HG03457 (cell line): ENCODE results near the gene ENDOU.

Experiments
- ATAC-seq: cut with Tn5 transposase; IDR thresholded peaks from one replicate; pipeline ENCODE4 v1.9.1; 2021; ENCODE audit warnings: moderate number of reproducible peaks; ENCODE audit not compliant: unreplicated experiment

The ENDOU gene

DNA sequence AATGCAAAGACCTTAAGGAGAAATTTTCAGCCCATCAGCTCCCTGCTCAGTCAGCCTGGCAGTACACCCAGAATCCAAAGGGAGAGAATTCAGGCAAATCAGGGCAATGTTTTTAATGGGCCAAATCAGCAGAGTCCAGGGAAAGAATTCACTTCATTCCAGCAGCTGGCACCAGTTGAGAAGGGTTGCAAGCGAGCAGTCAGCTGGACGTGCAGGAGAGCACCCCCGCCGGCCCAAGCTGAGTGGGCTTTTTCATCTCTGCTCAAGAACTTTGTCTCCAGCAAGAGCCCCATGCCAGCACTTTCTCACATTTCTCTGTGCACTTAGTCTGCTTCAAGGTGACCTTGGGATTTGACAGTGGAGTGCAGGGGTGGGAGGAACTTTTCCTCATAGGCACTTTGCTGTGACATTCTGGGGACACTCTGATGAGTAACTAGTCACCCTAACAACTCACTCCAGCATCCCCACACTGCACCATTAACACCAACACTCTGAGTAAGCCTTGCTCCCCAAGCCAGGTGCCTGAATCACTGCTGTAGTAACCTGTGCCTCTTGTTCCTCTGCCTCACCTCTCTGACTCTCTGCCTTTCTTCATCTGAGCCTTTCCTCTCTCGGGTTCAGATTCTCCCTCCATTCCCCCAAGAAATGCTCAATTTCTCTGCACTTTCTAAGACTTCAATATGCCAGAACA is 2.2 kb downstream of the ENDOU start:
- no peak for ATAC-seq

DNA sequence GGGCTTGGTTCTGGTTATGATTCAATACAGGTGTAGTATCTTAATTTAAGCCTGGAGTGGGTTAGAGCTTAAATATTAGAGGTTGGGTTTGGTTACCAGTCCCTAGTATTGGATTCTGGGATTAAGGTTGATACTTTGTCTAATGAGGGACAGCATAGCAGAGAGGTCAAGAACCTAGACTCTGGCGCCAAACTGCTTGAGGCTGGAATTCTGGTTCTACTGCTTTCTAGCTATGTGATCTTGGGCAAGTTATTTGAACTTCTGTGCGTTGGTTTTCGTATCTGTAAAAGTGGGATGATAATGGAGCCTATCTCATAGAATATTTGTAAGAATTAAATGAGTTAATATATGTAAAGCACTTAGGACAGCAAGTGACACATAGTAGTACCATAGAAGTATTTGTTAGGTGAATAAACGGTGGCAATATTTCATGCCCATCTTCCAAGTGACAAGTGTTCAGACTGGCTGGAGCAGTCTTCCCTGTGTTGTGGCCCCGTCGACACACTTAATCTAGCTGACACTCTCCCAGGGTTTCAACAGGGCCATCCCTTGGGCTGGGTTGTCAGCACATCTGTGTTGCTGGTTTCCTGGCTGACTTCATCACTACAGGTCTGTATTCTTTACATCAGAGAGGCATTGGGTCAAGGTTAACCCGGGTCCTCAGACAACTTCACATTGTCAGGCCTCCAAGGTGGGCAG is 3.0 kb downstream of the ENDOU start:
- no peak for ATAC-seq

DNA sequence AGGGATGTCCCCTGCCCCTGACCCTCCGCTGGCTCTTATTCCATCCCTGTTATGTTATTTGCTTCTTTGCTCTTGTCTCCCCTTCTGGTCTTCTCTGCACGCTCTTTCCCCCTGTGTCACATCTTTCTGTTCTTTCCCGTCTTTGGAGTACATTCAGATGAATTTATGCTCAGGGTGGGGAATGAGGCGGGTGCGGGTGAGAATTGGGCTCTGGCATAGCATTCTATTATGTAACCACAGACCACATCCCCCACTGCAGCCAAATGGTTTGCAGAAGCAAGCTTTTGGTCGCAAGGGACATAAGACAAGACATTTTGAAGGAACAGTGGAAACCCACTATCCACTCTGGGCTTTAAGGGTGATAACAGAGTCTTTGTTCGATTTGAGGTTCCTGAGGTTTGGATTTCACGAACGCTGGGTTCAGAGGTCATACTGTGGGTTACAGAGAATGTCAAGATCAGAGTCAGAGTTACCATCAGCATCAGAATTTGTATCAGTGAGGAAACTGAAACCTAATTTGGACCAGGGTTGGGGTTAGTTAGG is 3.8 kb downstream of the ENDOU start:
- ATAC-seq = no peak

- no peak for ATAC-seq
Measured at GRCh38 chr12:47718531-47718930, 6.8 kb downstream of the ENDOU start.

- no peak for ATAC-seq
Measured at GRCh38 chr12:47717443-47718193, 7.7 kb downstream of the ENDOU start.

- ATAC-seq = no peak
Measured at GRCh38 chr12:47717046-47717442, 8.2 kb downstream of the ENDOU start.

- no peak for ATAC-seq
Measured at GRCh38 chr12:47715877-47716548, 9.3 kb downstream of the ENDOU start.

DNA sequence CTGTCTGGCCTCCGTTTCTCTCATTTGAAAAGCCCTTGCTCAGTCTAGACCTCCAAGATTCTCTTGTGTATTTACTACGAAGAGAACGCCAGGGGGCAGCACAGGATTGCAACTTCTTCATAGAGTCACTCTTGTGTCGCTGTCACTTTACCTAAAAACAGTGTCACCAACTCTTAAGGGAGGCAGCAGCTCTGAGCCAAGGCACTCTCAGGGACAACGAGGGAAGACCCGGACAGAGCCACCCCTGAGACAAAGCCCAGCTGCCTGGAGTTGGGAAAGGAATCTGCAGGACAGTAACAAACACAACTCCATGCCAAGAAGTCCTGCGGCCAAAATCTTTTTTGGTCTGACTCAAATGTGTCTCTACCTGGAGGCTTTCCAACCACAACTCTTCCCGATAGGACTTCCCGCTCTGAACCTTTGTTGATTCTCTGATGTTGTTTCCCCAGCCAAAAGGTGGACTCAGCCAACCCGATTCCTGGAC is 9.9 kb downstream of the ENDOU start:
- no peak for ATAC-seq

- no peak for ATAC-seq
Measured at GRCh38 chr12:47714826-47715386, 10.4 kb downstream of the ENDOU start.

DNA sequence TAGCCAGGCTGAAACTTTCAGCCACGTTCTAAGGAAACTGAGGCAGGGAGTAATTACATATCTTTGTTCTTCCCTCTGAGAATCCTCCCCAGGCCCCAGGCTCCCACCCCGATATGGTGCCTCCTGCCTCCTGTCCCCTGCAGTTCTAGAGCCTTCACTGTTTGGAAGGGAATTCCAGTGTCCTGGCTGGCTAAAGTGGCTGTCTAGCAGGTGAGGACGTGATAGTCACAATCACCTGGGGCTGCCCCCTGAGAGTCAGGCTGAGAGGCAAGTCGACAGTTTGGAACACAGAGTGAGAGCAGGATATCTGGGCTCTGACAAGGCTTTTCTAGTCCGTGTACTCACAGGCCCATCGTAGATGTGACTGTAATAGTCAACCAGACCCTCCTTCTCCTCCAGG is 13.1 kb downstream of the ENDOU start:
- ATAC-seq = no peak

DNA sequence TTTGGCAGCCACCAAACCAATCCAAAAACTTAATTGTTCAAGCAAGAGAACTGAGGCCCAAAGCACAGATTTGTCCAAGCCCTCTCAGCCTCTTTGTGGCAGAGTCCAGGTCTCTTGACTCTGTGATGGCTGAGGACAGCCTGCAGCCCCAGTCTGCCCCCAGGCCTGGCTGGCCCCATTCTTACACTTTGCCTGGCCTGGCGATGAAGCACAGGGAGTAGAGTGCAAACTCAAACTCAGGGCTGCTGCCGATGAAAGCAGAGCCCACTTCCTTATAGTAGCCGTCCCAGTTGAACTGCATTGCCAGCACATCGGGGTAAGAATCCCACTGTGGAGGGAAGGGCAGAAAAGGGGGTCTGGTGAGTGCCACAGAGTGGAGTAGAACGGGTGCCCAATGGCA is 13.8 kb downstream of the ENDOU start:
- no peak for ATAC-seq

- no peak for ATAC-seq
Measured at GRCh38 chr12:47710278-47710677, 15.0 kb downstream of the ENDOU start.

- no peak for ATAC-seq
Measured at GRCh38 chr12:47709671-47710070, 15.6 kb downstream of the ENDOU start.

DNA sequence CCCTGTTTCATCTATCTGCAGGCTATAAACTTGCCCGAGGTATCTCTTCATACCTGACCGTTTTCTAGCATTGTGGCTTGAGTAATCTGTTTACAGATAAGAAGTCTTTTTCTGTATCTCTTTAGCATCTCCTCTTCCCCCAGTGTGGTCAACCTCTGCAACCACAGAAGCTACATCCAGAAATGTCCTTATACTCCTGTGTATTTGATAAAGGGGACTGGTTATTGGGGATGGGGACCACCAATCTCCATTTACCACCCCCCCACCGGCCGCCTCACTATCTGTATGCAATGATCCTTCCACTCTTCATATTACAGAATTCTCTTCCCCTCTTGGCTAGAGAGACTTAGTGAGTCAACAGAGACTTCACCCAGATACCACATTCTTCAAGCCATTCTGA is 16.1 kb downstream of the ENDOU start:
- no peak for ATAC-seq

DNA sequence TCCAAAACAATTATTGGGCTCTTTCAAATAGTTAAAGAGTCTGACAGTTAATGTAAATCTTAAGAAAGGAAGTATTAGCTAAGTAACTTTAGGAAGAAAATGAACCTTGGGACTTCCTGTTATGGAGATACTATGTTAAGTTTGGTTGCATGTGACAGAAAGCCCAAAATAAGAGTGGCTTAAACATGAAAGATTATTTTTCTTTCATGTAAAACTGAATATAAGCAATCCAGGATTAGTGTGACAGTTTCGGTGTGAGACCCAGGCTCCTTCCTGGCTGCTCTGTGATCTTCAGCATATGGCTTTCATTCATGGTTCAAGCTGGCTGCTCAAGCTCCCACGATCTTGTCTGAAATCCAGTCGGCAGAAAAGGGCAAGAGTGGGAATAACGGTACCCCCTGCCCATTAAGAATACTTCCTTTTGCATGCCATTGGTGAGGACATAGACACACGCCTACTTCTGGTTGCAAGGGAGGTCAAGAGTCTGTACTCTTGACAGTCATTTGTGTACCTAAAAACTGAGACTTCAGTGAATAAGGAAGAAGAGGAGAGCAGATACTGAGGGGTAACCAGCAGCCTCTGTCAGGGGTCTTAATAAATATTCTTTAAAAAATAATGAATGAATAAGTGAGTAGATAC is 17.3 kb downstream of the ENDOU start:
- no peak for ATAC-seq

DNA sequence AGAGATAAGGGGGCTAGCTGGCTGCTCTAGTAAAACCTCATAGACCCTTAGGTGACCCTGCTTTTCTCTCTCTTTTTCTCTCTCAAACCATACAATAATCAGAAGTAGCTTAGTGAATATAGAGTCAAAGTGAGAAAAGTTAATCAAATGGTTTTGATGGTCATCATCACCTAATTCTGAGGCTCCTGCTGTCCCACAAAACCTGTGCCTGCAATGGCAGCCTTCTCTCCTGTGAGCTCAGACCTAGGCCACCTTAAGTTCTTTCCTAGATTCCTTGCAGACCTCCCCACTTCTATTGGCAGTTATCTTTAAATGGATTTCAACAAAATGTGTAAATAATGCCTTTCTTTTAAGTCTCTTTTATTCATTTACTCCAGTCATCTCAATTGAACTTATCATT is 17.9 kb downstream of the ENDOU start:
- ATAC-seq = no peak

GRCh38 chr12:47705566-47706425 is 19.5 kb downstream of the ENDOU start, which contains the start of gene RPAP3:
TSS of gene RPAP3 (minus strand) at chr12:47706030. CDS start at chr12:47702840, 3,190 bp downstream.
- ATAC-seq = peak; percentile 64

DNA sequence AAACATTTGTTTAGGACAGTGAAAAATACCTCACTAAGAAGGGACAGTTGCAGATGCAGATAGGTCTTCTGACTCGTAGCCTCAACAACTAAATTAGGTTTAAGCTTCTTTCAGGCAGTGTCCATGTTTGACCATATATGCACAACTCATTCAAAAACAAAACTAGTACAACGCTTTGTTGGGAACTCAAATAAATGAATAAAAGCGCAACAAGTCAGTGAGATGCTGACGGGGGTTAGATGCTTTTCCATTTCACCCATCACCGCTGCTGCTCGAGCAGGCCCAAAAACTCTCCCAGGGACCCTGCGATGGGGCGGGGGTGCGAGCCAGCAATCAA is 20.1 kb downstream of the ENDOU start:
- no peak for ATAC-seq

DNA sequence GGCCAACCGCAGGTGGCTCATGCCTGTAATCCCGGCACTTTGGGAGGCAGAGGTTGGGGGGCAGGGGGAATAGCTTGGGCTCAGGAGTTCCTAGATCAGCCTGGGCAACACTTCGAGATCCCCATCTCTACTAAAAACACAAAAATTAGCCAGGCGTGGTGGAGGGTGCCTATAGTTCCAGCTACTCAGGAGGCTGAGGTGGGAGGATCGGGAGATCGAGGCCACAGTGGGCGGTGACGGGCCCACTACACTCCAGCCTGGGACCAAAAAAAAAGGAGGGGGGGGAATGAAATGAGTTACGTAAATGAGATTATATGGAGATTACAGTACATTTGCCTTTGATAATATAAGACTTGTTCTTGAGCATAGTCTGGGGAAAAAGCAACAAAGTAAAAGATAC is 20.6 kb downstream of the ENDOU start:
- ATAC-seq = no peak
